ENCODE data around the gene CD58.

DNA sequence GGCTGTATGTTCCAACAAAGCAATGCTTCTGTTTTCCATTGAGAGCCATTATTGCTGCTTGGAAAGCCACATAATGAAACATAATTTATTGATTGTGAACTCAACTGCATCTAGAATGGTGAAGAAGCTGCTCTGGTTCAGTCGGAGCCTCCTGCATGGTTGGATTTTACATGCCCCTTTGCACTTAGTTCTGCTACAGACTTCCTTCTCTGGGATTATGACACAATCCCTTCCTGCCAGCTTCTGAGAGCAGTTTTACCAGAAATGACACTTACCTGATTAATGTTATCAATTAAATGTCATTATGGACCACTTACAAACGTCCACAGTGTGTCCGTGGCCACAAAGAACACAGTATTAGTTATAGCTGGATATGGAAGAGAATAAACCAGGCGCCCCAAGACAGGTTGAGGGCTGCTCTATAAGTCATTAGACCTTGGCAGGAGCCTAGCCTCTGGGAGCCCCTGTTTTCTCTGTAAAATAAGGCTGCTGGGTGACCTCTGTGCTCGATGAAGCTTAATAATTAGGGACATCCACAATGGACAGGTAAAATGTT, 7.0 kb upstream of the CD58 start:
- TF ChIP-seq CTCF (IDR thresholded peaks at IDR 0.05): no peak
- no peak for TF ChIP-seq POLR2A (IDR thresholded peaks at IDR 0.05)
